Karpas-422 (cell line): Measurements from ENCODE around the gene KLF16. TPM values are rescaled to one million over a fixed set of nuclear protein-coding genes. Genes with fewer than 3 reads are reported as not detected.

Experiments used
- DNase-seq: peaks from one replicate; pipeline ENCODE4 v3.0.0-alpha.2; 2015
- H2AFZ ChIP-seq: fragments of 200-600 bp; sonication (generic); 2 replicates; pipeline ENCODE4 v1.6.1; 2014; ENCODE audit warnings: antibody characterized with exemption, low read length, mixed read lengths
- H3K27ac ChIP-seq: fragments of 200-600 bp; sonication (generic); 2 replicates; pipeline ENCODE4 v1.5.1; 2014; ENCODE audit warnings: mild to moderate bottlenecking, low read length, moderate library complexity
- H3K27me3 ChIP-seq: fragments of 200-600 bp; sonication (generic); 2 replicates; pipeline ENCODE4 v1.6.1; 2014; ENCODE audit warnings: low read length, mixed read lengths
- H3K36me3 ChIP-seq: fragments of 200-600 bp; sonication (generic); 2 replicates; pipeline ENCODE4 v1.6.1; 2014; ENCODE audit warnings: low read length, mixed read lengths; ENCODE audit not compliant: insufficient read depth
- H3K4me1 ChIP-seq: fragments of 200-600 bp; sonication (generic); 2 replicates; pipeline ENCODE4 v1.6.1; 2014; ENCODE audit warnings: mild to moderate bottlenecking, low read length, mixed read lengths
- H3K4me2 ChIP-seq: fragments of 200-600 bp; sonication (generic); 2 replicates; pipeline ENCODE4 v1.6.1; 2014; ENCODE audit warnings: low read length, low read depth, mild to moderate bottlenecking; ENCODE audit not compliant: poor library complexity, severe bottlenecking
- H3K4me3 ChIP-seq: fragments of 200-600 bp; sonication (generic); 2 replicates; pipeline ENCODE4 v1.5.1; 2014; ENCODE audit warnings: mild to moderate bottlenecking, antibody characterized with exemption, low read length, mixed read lengths
- H3K79me2 ChIP-seq: fragments of 200-600 bp; sonication (generic); 2 replicates; pipeline ENCODE4 v1.6.1; 2014; ENCODE audit warnings: mild to moderate bottlenecking, low read length, mixed read lengths
- H3K9ac ChIP-seq: fragments of 200-600 bp; sonication (generic); 2 replicates; pipeline ENCODE4 v1.6.0; 2014; ENCODE audit warnings: low read length
- H3K9me2 ChIP-seq: fragments of 200-600 bp; sonication (generic), shearing (Covaris generic); replicated peaks from 2 replicates; pipeline ENCODE4 v1.6.0; 2014; ENCODE audit warnings: mild to moderate bottlenecking, low read length, moderate library complexity; ENCODE audit not compliant: insufficient read depth
- H3K9me3 ChIP-seq: fragments of 300-700, 200-600 bp; sonication (generic); 2 replicates; pipeline ENCODE4 v1.6.1; 2014; ENCODE audit warnings: low read length, mixed read lengths
- H4K20me1 ChIP-seq: fragments of 200-600 bp; sonication (generic); 2 replicates; pipeline ENCODE4 v1.6.1; 2014; ENCODE audit warnings: mild to moderate bottlenecking, antibody characterized with exemption, low read length, low read depth; ENCODE audit not compliant: insufficient read depth
- total RNA-seq: library from RNA; depleted of rRNA; stranded (reverse); fragments of >200 nt; shearing (Covaris generic); gene quantifications from 2 replicates; pipeline ENCODE4 v1.2.3, GENCODE V29; 2014; ENCODE audit warnings: low replicate concordance

Gene KLF16
- total RNA-seq, 1 experiment from 2014 or later: 13.2 TPM

DNA sequence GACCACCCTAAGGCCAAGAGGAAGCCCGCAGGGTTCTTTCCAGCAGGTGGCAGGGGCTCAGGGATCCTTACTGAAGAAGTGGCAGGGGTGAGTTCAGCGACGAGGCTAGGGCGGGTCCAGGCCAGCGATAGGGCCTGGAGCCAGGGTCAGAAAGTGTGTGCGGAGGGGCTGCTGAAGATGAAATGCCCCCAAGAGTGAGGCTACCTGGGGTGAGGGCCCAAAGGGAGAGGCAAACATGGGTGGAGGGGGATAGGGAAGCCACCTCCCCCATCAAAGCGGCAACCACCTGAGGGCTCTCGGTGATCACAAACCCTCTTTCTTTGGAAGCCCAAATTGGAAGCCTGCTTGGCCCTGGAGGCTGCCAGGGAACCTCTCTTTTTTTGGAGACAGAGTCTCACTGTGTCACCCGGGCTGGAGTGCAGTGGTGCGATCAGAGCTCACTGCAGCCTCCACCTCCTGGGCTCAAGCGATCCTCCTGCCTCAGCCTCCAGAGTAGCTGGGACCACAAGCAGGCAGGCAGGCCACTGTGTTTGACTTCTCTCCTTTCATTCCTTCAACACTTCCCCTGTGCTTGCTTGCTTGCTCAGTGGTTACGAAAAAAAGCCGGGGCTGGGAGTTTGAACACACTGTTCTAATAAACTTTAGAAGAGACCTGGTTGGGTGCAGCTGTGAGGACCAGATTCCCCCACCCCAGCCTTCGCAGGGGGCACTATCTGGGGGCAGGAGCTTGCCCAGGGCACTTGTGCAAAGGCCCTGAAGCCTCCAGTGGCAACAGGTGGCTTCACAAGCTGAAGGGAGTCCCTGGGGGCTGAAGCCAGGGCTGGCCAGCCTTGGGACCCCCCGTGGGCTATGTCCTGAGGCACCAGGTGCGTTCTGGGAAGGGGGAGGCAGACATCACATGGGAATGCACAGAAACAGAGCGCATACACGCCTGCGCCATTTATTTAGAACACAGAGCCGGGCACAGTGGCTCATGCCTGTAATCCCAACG lies 49.9 kb downstream of the KLF16 start:
- Histone ChIP-seq H3K4me3 (peak overlapping the region; percentile 54; the same call in 1 of the 2 replicates), H3K27ac (no peak overlapping the region), H3K4me2 (peak overlapping the region; percentile 60), H2AFZ (no peak overlapping the region), H4K20me1 (no peaks in the 10 kb centered on the region), H3K4me1 (peaks cover 19% of the 10 kb centered on the region), H3K9ac (peak overlapping the region; percentile 67), H3K9me2 (no peaks in the 10 kb centered on the region), H3K36me3 (no peaks in the 10 kb centered on the region), H3K9me3 (no peaks in the 10 kb centered on the region), H3K79me2 (no peaks in the 10 kb centered on the region), H3K27me3 (no peaks in the 10 kb centered on the region)
- DNase-seq: no peak

DNA sequence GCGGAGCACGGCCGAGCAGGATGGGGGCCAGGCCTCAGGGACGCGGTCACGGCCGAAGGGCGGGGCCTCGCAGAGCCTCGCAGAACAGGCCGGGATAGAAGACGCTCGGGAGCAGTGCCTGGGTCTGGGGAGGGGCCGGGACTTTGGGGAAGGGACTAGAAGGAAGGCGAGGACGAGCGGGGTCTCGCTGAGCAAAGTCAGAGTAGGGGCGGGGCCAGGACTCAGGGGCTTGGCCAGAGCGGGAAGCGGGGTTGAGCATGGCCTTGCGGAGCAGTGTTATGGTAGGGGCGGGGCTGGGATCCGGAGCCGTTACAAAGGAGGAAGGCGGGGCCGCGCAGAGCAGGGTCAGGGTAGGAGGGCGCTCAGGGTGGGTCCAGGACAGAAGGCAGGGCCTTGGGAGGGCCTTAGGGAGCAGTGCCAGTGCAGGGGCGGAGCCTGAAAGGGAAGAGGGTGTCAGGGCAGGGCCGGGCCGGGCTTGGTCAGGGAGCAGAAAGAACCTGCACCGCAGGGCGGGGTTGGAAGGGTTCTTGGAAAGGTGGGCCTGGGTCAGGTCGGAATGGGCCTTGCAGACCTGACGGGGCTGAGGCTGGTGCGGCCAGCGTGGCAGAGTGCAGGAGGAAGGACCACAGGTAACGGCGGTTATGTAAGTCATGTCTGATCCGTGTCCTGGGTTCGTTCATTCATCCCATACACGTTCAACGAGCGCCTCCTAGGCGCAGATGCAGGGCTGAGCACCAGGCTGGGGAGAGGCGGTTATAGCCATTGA lies 50.8 kb downstream of the KLF16 start:
- Histone ChIP-seq H3K4me3 (peak overlapping the region; percentile 54; the same call in 1 of the 2 replicates), H4K20me1 (no peaks in the 10 kb centered on the region), H3K4me2 (peak overlapping the region; percentile 60), H3K9ac (peak overlapping the region; percentile 67), H2AFZ (no peak overlapping the region), H3K9me2 (no peaks in the 10 kb centered on the region), H3K4me1 (peaks cover 19% of the 10 kb centered on the region), H3K79me2 (no peaks in the 10 kb centered on the region), H3K27ac (no peak overlapping the region), H3K27me3 (no peaks in the 10 kb centered on the region), H3K9me3 (no peaks in the 10 kb centered on the region), H3K36me3 (no peaks in the 10 kb centered on the region)
- peak; percentile 99 for DNase-seq

DNA sequence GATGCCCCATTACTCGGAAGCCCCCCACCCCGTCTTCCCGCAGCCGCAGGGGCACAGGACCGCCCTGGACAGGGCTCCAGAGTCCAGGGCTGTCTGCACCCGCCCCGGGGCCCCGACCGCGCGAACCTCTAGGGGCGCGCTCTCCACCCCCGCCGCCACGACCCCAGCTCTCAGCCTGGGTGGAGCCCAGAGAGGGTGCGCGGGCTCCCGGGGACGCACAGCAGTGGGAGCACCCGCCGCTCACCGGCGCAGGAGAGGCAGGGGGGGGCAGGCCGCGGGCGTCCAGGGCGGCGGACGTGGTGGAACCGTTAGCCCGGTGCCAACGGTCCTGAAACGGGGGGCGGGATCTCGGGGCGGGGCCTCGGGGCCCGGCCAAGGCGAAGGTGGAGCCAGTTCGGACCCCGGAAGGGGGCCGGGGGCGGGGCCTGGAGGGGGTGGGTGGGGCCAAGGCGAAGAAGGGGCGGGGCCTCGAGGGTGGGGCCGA lies 51.4 kb downstream of the KLF16 start, which contains the start of gene ATP8B3:
TSS of gene ATP8B3 (minus strand) at position 335 of the 484 bp plus-strand sequence. CDS start 540 bp downstream, outside the sequence.
- H3K27ac ChIP-seq: no peak within 1 kb of the TSS; the same call in 1 of the 2 replicates
- no peaks in the 10 kb centered on the region for H3K9me3 ChIP-seq
- H3K4me2 ChIP-seq: peak within 1 kb of the TSS; percentile 75
- DNase-seq: no peak
- peak within 1 kb of the TSS; percentile 61 for H3K4me3 ChIP-seq
- H2AFZ ChIP-seq: no peak within 1 kb of the TSS
- H4K20me1 ChIP-seq: no peaks in the 10 kb centered on the region
- peaks cover 19% of the 10 kb centered on the region for H3K4me1 ChIP-seq
- H3K79me2 ChIP-seq: no peaks in the 10 kb centered on the region
- H3K27me3 ChIP-seq: no peaks in the 10 kb centered on the region
- no peaks in the 10 kb centered on the region for H3K36me3 ChIP-seq
- no peaks in the 10 kb centered on the region for H3K9me2 ChIP-seq
- peak within 1 kb of the TSS; percentile 68 for H3K9ac ChIP-seq

DNA sequence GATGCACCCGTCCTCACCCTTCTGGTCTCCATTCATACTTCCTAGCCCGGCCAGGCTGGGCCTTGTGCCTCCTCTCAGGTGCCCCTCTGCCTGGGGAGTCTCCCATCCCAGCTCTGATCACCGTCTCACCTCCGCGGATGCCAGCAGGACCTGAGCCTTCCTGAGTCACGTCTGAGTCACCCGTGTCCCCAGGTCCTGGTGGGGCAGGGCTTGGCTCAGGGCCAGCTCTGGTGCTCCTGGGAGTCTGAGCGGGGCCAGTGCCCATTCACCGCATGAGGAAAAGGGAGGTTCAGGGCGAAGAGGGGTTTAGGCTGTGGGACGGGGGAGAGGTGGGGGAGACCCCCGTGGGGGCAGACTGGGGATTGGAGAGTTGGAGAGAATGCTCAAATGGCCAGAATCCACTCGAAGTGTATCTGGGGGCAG lies 51.9 kb downstream of the KLF16 start:
- H2AFZ ChIP-seq: no peak overlapping the region

DNA sequence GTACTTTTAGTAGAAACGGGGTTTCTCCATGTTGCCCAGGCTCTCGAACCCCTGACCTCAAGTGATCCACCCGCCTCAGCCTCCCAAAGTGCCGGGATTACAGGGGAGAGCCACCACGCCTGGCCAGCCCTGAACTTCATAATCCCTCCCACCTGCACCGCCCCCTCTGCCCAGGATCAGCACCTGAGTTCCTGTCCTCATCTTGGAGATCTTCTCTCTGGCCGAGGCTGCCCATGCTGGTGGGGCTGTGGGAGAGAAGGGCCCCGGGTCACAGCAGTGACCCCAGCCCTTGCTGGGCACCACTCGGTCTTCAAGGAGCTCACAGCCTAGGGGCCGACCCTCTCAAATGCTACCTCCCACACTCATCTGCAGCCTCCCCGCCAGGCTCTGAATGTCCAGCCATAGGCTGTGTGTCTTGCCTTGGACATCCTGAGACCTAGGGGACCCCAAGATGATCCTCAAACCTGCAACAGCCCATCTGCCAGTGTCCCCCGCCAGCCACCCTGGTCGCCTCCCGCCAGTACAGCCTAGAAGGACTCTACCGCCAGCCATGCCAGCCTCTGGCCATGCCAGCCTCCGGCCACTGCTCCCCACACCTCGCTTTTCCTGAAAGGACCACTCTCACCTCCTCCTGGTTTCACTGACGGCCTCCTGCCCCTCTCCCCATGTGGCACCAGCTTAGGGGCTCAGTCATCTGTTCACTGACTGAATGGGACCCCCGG lies 52.8 kb downstream of the KLF16 start:
- H3K9ac ChIP-seq: no peak overlapping the region

More for the DNA sequence above, 51.9 kb downstream of the KLF16 start:
- H3K9me3 ChIP-seq: no peaks in the 10 kb centered on the region
- H3K4me2 ChIP-seq: peak overlapping the region; percentile 75
- H3K27ac ChIP-seq: no peak overlapping the region
- peaks cover 19% of the 10 kb centered on the region for H3K4me1 ChIP-seq
- H3K27me3 ChIP-seq: no peaks in the 10 kb centered on the region
- no peak for DNase-seq
- peak overlapping the region; percentile 61 for H3K4me3 ChIP-seq
- H3K9ac ChIP-seq: peak overlapping the region; percentile 68
- no peaks in the 10 kb centered on the region for H3K9me2 ChIP-seq
- no peaks in the 10 kb centered on the region for H3K79me2 ChIP-seq
- H4K20me1 ChIP-seq: no peaks in the 10 kb centered on the region
- H3K36me3 ChIP-seq: no peaks in the 10 kb centered on the region

DNA sequence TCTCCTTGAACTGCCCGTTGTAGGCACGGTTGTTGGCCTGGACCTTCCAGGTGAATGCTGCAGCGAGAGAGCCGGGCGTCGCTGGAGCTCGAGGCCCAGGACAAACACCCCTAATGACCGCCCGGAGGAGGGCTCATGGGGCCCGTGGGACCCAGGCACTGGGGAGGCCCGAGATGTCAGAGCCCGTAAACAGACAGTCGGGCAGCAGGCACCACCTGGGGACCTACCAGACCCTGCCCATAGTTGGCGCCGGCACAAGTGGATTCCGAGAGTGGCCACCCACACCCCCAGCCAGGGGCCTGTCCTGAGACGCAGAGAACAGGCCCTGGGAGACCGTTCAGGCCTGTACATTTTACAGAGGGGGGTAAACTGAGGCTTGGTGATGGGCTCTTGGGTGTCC lies 53.7 kb downstream of the KLF16 start:
- Histone ChIP-seq H3K79me2 (no peaks in the 10 kb centered on the region), H3K9ac (no peak overlapping the region), H3K4me3 (no peak overlapping the region), H3K9me3 (no peaks in the 10 kb centered on the region), H3K9me2 (no peaks in the 10 kb centered on the region), H3K27ac (no peak overlapping the region), H3K4me2 (no peak overlapping the region), H3K27me3 (no peaks in the 10 kb centered on the region), H3K36me3 (no peaks in the 10 kb centered on the region), H4K20me1 (no peaks in the 10 kb centered on the region), H3K4me1 (peaks cover 19% of the 10 kb centered on the region), H2AFZ (no peak overlapping the region)
- DNase-seq: no peak

More for the DNA sequence above, 52.8 kb downstream of the KLF16 start:
- H3K9me2 ChIP-seq: no peaks in the 10 kb centered on the region
- H4K20me1 ChIP-seq: no peaks in the 10 kb centered on the region
- no peak overlapping the region for H3K4me3 ChIP-seq
- H3K4me1 ChIP-seq: peaks cover 19% of the 10 kb centered on the region
- H3K9me3 ChIP-seq: no peaks in the 10 kb centered on the region
- H3K4me2 ChIP-seq: no peak overlapping the region
- no peaks in the 10 kb centered on the region for H3K79me2 ChIP-seq
- H2AFZ ChIP-seq: no peak overlapping the region
- no peaks in the 10 kb centered on the region for H3K36me3 ChIP-seq
- H3K27me3 ChIP-seq: no peaks in the 10 kb centered on the region
- no peak for DNase-seq
- no peak overlapping the region for H3K27ac ChIP-seq

DNA sequence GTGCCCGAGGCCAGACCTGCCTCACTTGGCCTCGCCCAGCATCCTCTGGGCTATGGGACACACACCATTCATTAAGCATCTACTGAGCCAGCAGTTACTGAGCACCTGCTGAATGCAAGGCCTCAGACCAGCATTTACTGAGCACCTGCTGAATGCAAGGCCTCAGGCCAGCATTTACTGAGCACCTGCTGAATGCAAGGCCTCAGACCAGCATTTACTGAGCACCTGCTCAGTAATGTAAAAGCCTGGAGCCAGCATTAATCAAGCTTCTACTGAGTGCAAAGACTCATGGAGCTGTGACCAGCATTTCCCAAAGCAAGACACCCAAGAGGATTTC lies 55.0 kb downstream of the KLF16 start:
- no peak for DNase-seq

More for the DNA sequence above, 55.0 kb downstream of the KLF16 start:
- Histone ChIP-seq H3K4me2 (no peak overlapping the region), H3K27me3 (no peaks in the 10 kb centered on the region), H3K9ac (no peak overlapping the region), H3K9me3 (no peaks in the 10 kb centered on the region), H2AFZ (no peak overlapping the region), H4K20me1 (no peaks in the 10 kb centered on the region), H3K4me3 (no peak overlapping the region), H3K4me1 (peaks cover 14% of the 10 kb centered on the region), H3K27ac (no peak overlapping the region), H3K9me2 (no peaks in the 10 kb centered on the region), H3K36me3 (no peaks in the 10 kb centered on the region), H3K79me2 (no peaks in the 10 kb centered on the region)
